ENCODE data around the gene WDR76.

The WDR76 gene

GRCh38 chr15:43913941-43914340 lies 87.1 kb downstream of the WDR76 start:
- no peak for DNase-seq (ENCODE audit: low spot score)

DNA sequence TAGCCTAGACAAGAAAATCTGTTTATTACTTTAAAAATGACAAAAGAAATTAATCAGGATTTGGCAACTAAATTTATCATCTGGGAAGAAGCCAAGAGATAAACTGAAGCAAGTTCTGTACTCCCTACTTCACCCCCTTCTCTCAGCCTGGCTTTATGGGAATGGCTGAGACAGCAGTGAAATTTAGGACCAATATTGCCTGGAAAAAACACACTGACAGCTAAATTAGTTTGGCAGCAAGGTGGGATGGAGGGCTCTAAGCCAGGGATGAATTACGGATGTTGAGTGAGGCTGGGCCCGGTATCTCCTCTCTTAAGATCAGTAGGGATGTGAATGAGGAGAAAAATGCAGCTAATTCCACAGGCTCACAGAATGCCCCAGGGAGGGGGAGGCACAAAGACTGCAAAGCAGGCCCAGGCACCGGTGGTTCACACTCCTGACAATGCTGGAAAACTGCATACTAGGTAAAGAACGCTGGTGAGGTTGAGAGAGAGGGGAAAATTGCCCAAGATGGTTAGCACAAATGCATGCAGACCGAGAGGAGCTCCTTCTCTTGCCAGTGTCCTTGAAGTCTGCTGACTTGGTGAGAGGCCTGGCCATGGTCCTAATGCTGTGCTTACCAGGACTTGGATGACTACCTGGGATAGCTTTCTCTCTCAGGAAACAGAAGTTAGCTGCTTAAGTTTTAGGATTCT lies 89.0 kb downstream of the WDR76 start:
- no peak for DNase-seq (ENCODE audit: low spot score)

DNA sequence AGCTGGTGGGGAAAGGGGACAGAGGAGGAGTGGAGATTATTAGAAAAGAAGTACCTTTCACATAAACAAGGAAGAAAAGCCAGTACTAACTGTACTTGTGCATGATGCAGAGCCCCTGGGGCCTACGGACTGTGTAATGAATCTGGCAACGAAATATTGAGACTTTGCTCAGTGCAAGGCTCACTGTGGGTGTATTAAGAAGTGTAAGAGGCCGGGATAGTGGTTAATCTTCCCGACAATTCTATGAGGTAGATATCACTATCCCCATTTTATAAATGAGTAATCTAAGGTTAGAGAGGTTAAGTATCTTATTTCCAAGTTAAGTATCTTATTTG lies 89.5 kb downstream of the WDR76 start:
- DNase-seq (ENCODE audit: low spot score): no peak
